Activated T-helper 9 cell treated with anti-CD3 and anti-CD28 coated beads, Interleukin-2, amount 50 U/mL, for 16 hours (primary cell): Measurements from ENCODE around the gene SH2D1A.
A peak's percentile ranks its signal among the peaks of the same experiment; 100 is the strongest.
"Not testable (repeated sequence)": the region's sequence is repeated elsewhere in the genome, so short reads cannot be mapped to it uniquely, and the experiment has no call there.

Experiments used
- DNase-seq: peaks from one replicate; pipeline ENCODE4 v3.0.0-alpha.2; 2020; ENCODE audit warnings: low read depth

SH2D1A gene

GRCh38 chrX:124354648-124355047 lies 8.3 kb downstream of the SH2D1A start:
- no peak for DNase-seq

GRCh38 chrX:124358800-124359383 lies 12.5 kb downstream of the SH2D1A start:
- no peak for DNase-seq

DNA sequence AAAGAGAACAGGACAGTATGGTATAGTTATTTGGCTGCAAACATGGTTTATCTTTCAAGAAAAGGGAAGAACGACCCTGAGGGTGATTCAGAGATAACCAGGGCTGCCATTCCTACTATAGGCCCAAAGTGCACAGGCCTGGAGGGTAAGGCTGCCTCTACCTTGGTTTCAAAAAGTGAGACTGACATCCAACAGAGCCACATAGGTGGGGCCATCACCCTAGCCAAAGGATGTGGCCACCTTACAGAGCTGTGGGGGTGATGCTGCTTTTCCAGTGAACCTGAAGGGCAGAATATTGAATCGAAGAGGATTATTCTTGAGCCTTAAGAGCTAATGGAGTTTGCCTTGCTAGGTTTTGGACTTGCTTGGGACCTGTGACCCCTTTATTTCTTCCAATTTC lies 15.7 kb downstream of the SH2D1A start:
- no peak for DNase-seq

DNA sequence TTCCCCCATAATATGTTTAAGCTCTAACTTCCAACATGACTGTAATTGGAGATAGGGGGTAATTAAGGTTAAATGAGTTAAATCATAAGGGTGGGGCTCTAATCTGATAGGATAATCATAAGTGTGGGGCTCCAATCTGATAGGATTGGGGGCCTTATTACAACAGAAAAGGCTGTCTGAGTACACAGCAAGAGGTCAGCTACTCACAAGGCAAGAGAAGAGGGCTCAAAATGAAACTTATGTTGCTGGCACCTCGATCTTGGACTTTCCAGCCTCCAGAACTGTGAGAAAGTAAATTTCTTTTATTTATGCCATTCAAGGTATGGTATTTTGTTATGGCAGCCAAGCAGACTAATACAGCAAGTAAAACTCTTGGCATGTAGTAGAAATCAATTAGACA lies 16.4 kb downstream of the SH2D1A start:
- no peak for DNase-seq

- DNase-seq: no peak
Observed at GRCh38 chrX:124369722-124370121, 23.4 kb downstream of the SH2D1A start.

GRCh38 chrX:124373348-124373747 lies 27.0 kb downstream of the SH2D1A start:
- no peak for DNase-seq

DNA sequence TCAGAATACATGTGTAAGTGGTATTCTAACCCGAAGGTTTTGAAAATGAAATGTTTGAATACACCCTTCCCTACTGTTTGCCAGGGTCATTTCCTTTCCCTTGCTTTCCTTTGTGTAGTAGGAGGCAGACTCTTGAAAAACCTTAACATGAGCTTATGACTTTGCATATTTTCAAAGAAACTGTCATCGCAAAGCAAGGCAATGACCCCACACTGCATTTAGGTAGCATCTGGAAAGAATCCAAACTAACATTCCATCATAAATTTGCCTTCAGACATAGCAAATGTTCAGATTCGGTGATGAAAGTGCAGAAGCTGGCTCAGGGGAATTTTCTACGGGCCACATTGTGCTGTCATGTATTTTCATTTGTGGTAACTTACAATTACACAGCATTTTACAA lies 32.3 kb downstream of the SH2D1A start:
- DNase-seq: no peak

DNA sequence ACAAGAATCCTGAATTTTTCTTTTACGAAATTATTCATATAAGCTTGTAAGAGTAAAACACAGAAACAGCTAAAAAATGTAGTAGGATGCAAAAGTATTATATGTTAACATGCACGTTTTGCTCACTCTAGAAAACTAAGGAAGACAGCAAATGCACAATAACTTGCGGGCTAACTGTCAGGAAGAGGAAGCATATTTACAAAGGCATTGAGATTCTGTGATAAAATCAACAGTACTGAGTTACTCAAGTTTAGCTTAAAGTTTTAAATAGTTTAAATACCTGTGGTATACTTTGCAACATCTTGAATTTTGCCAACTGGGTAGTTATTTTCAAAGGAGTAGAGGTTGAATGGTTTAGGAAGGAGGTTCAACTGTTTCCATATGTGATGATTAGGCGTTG lies 37.0 kb downstream of the SH2D1A start:
- no peak for DNase-seq

GRCh38 chrX:124386401-124386800 lies 40.0 kb downstream of the SH2D1A start:
- DNase-seq: no peak

GRCh38 chrX:124388562-124388961 lies 42.2 kb downstream of the SH2D1A start:
- peak; percentile 39 for DNase-seq

DNA sequence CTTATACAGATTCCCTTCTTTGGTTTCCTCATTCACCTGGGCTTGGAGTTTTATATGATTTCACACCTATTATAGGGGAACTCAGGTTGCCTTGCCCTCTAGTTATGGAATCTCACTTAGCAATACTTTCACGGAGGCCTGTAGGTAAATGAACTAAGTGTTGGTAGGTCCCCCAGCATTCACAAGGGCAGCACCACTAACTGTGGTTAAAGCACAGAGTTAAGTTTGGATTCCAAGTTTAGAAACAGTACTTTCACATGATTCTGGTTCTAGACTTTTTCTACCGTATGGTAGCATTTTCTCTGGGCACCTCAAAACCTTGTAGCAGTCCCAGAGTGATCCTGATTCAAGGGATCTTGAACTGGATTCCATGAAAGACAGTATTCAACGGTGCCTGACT lies 46.4 kb downstream of the SH2D1A start:
- DNase-seq: no peak

GRCh38 chrX:124393238-124393637 lies 46.9 kb downstream of the SH2D1A start:
- DNase-seq: no peak

GRCh38 chrX:124393659-124394058 lies 47.3 kb downstream of the SH2D1A start:
- no peak for DNase-seq

DNA sequence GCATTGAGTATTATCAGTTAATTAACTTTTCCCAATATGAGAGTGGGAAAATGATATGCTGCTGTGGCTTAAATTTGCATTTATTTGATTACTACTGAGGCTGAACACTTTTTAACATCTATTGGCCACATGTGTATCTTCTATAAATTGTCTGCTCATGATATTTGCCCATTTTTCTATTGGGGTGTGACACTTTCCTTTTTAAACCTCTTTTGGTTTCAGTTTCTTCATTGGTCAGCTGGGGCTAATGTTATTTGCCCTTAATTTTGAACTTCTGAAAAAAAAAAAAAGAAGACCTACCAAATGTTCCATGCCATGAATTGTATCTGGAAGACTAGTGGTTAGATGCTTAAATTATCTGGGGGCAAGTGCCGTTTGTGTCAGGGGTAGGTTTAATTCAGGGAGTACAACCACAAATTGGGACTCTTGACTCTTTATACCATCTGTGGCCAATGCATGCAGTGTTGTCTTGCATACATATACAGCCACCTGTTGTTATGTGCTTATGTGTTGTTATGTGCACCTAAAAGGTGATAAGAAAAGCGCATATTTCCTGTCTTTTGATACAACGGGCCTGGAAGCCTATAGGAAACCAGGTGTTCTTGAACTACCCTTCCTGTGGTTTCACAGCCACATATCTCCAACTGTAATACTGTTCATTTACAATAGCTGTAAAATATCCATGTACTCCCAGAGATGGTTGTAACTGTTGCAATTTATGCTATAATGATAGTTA lies 49.0 kb downstream of the SH2D1A start:
- no peak for DNase-seq

- DNase-seq: no peak
Observed at GRCh38 chrX:124401696-124402095, 55.3 kb downstream of the SH2D1A start.

- no peak for DNase-seq
Observed at GRCh38 chrX:124405868-124406267, 59.5 kb downstream of the SH2D1A start.

- DNase-seq: peak; percentile 39
Observed at GRCh38 chrX:124406294-124407014, 60.1 kb downstream of the SH2D1A start.

- no peak for DNase-seq
Observed at GRCh38 chrX:124407226-124407625, 60.9 kb downstream of the SH2D1A start.

- not testable (repeated sequence) for DNase-seq
Observed at GRCh38 chrX:124408380-124408779, 62.0 kb downstream of the SH2D1A start.

- DNase-seq: no peak
Observed at GRCh38 chrX:124413244-124413643, 66.9 kb downstream of the SH2D1A start.

DNA sequence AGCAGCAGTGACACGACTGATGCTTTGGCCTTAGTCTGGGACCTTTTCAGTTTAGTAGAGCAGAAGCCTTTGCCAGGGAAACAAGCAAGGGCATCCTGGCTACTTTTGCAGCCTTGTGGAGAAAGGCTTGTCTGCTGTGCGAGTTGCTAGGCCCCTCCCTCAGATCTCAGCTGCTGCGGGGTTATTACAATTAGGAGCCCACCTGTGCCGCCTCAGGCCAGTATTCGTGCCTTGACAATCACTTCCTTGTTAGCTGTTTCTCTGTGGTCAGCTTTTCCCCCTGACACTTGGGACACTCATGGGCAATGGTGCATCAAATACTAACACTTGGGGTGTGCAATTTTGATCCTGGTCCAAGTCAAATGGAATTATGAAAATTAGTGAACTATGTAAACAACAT lies 67.9 kb downstream of the SH2D1A start:
- no peak for DNase-seq

GRCh38 chrX:124415115-124415800 lies 68.9 kb downstream of the SH2D1A start:
- no peak for DNase-seq
